ENCODE measurements around the gene RUNX1.

- TF ChIP-seq CTCF (conservative IDR thresholded peaks at IDR 0.05) (no peak), ZFX (IDR thresholded peaks at IDR 0.05) (no peak)
These were observed 44.8 kb downstream of the RUNX1 start for GRCh38 chr21:35004314-35004713.

All from C4-2B (cell line).